NCI-H460 (cell line): ENCODE measurements around the gene ZNF45. TPM values are rescaled to one million over a fixed set of nuclear protein-coding genes. Genes with fewer than 3 reads are reported as not detected.
"Not testable (repeated sequence)": the region's sequence is repeated elsewhere in the genome, so short reads cannot be mapped to it uniquely, and the experiment has no call there.

Experiments used
- DNase-seq: peaks from one replicate; pipeline ENCODE4 v3.0.0-alpha.2; 2016; ENCODE audit warnings: low read depth; ENCODE audit errors: extremely low read depth
- small RNA-seq, 2 experiments: library from RNA; depleted of rRNA; stranded (forward); fragments of <200 nt; gene quantifications; one replicate each; pipeline ENCODE3, GENCODE V24; 2014
- total RNA-seq: library from RNA; depleted of rRNA; stranded (reverse); fragments of >200 nt; shearing (Covaris generic); gene quantifications from 2 replicates; pipeline ENCODE4 v1.2.3, GENCODE V29; 2014; rRNA removed

The ZNF45 gene
- total RNA-seq, 1 experiment from 2014 or later, result 10.6 TPM

- DNase-seq, result no peak
Observed at GRCh38 chr19:43914051-43914450, 21.0 kb downstream of the ZNF45 start.

DNA sequence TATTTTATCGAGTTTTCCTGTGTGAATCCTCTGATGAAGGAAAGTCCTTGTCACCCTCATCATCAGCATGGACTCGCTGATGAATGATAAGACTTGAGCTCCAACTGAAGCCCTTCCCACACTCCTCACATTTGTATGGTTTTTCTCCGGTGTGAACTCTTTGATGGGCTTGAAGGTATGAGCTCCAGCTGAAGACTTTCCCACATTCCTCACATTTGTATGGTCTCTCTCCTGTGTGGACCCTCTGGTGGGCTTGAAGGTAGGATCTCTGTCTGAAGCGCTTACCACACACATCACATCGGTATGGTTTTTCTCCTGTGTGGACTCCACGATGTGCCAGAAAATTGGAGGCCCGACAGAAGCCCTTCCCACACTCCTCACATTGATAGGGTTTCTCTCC lies 21.7 kb downstream of the ZNF45 start:
- no peak for DNase-seq

- no peak for DNase-seq
Observed at GRCh38 chr19:43910884-43911283, 24.2 kb downstream of the ZNF45 start.

DNA sequence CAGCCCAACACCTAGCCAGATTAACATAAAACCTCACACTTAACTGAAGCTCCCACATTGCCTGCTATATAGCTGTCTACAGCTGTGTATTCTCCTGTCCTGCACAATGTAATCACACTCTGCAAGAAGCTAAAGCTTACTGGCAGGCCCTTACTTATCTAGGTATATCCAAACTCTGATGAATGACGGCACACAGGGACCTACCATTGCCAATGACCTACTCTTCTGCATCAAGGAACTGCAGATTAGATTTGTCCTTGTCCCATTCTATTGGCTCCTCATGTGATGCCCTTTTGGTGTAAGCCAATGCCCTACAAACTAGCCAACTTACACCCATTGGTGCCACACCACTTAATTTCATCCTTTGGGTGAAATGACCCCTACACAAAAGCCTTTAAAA lies 26.4 kb downstream of the ZNF45 start:
- no peak for DNase-seq

DNA sequence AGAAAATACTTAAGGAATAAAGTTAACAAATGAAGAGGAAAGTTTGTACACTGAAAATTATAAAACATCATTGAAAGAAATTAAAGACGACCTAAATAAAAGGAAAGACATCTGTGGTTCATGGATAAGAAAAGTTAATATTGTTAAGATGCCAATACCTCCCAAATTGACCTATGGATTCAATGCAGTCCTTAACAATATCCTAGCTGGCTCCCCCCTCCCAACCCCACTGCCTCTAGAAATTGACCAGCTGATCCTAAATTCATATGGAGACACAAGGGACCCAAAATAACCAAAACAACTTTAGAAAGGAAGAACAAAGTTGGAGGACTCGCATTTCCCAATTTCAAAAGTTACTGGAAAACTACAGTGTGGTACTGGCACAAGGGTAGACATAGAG lies 28.3 kb downstream of the ZNF45 start:
- no peak for DNase-seq

DNA sequence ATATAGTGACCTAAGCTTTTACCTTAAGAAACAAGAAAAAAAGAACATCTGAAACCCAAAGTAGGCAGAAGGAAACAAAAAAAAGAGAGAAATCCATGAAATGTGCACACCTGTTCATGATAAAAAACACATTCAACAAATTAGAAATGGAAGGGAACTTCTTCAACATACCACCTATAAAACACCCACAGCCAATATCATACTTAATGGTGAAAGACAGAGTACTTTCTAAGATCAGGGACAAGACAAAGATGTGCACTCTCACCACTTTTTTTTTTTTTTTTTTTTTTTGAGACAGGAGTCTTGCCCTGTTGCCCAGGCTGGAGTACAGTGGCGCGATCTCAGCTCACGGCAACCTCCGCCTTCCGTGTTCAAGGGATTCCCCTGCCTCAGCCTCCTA lies 29.2 kb downstream of the ZNF45 start:
- DNase-seq, result no peak

- DNase-seq, result no peak
Observed at GRCh38 chr19:43902399-43902798, 32.7 kb downstream of the ZNF45 start.

GRCh38 chr19:43901395-43902390 lies 33.4 kb downstream of the ZNF45 start:
- no peak for DNase-seq

- no peak for DNase-seq
Observed at GRCh38 chr19:43895727-43896308, 39.3 kb downstream of the ZNF45 start.

GRCh38 chr19:43883864-43884263 lies 51.2 kb downstream of the ZNF45 start, which contains the start of gene ZNF404:
Gene ZNF404 (minus strand): TSS chr19:43883964.
- DNase-seq, result no peak

DNA sequence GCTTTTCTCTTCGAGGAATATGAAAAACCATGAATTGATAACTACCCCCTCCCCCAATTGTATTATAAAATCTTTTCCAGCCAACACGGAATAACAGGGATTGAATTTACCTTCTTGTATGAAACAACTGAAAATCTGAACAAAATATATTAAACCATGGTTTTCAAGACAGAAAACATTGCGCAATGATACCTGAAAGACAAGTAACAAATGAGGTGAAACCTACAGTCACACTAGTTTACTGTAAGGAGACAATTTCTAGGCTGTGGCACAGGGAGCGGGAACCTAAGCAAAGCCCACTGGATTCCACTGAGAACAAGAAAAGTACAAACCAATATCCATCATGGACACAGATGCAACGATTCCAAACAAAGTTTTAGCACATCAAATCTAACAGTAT lies 54.6 kb downstream of the ZNF45 start:
- DNase-seq, result no peak

DNA sequence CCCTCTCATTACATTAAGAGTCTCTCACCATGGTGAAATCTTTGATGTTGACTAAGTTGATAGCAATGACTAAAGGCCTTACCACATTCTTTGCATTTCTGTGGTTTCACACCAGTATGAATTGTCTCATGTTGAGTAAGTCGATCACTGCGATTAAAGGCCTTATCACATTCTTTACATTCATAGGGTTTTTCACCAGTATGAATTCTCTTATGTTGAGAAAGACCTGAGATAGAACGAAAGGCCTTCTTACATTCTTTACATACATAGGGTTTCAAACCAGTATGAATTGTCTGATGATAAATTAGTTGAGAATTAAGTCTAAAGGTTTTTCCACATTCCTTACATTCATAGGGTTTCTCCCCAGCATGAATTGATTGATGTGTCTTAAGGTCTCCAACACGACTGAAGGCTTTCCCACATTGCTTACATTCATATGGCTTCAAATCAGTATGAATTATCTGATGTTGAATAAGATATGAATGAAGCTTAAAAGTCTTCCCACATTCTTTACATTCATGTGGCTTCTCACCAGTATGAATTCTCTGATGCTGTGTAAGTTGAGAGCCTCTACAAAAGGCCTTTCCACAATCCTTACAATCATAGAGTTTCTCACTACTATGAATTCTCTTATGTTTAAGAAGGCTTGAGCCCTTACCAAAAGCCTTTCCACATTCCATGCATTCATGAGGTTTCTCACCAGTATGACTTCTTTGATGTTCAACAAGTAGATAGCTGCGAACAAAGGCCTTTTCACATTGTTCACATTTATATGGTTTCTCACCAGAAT lies 62.3 kb downstream of the ZNF45 start:
- peak; percentile 1 for DNase-seq

GRCh38 chr19:43866923-43867322 lies 68.2 kb downstream of the ZNF45 start:
- not testable (repeated sequence) for DNase-seq

Small RNA genes within 50 kb of the gene (small RNA-seq; reads per million reads assigned to genes)
- gene AC006213.5, result 0 reads per million in 2 experiments

Other genes with a start within 250 kb of the ZNF45 start
- not detected in 2 replicates for gene IRGC, start 219.2 kb downstream of the ZNF45 start, total RNA-seq
- 20.9 and 21.8 TPM in 2 replicates for gene SMG9, start 180.3 kb downstream of the ZNF45 start, total RNA-seq
- 22.9 and 23.5 TPM in 2 replicates for gene KCNN4, start 154.3 kb downstream of the ZNF45 start, total RNA-seq
- gene LYPD5, start 132.8 kb downstream of the ZNF45 start, total RNA-seq, result 0.37 and 0.69 TPM in 2 replicates
- gene ZNF283, start 108.0 kb downstream of the ZNF45 start, total RNA-seq, result 5.5 and 9.6 TPM in 2 replicates
- gene ZNF404, start 51.3 kb downstream of the ZNF45 start, total RNA-seq, result not detected in 2 replicates
- gene ZNF221, start 15.9 kb upstream of the ZNF45 start, total RNA-seq, result 2.0 and 2.8 TPM in 2 replicates
- gene ZNF155, start 48.9 kb upstream of the ZNF45 start, total RNA-seq, result 6.1 and 6.6 TPM in 2 replicates
- gene ZNF230, start 67.7 kb upstream of the ZNF45 start, total RNA-seq, result 3.6 and 4.8 TPM in 2 replicates
- gene ZNF222, start 90.1 kb upstream of the ZNF45 start, total RNA-seq, result 6.8 and 7.1 TPM in 2 replicates
- 1.9 and 2.0 TPM in 2 replicates for gene ZNF223, start 116.8 kb upstream of the ZNF45 start, total RNA-seq
- 2.0 and 2.2 TPM in 2 replicates for gene ZNF284, start 136.9 kb upstream of the ZNF45 start, total RNA-seq
- 13.4 and 16.2 TPM in 2 replicates for gene ZNF224, start 159.1 kb upstream of the ZNF45 start, total RNA-seq
- 3.3 TPM in 2 replicates for gene ZNF225, start 178.1 kb upstream of the ZNF45 start, total RNA-seq
- gene ZNF234, start 206.3 kb upstream of the ZNF45 start, total RNA-seq, result 8.5 and 8.6 TPM in 2 replicates
- 20.1 and 21.0 TPM in 2 replicates for gene ZNF226, start 229.8 kb upstream of the ZNF45 start, total RNA-seq